Psoas muscle (tissue), 8 donors: Measurements from ENCODE around the gene MBD3. TPM values are rescaled to one million over a fixed set of nuclear protein-coding genes. Genes with fewer than 3 reads are reported as not detected.

ENCODE experiments used
- ATAC-seq, 4 donors: fragments of 200-7000 bp; cut with Tn5 transposase; one replicate each; pipeline ENCODE4 v1.9.1; 2020; ENCODE audit warnings: moderate library complexity in 3 of 4, mild to moderate bottlenecking in 2 of 4
- DNase-seq, 2 donors: peaks; one replicate each; pipeline ENCODE4 v3.0.0-alpha.2; 2020
- H3K27ac ChIP-seq: fragments of 200-600 bp; one replicate; pipeline ENCODE4 v1.8.0; 2022
- H3K27me3 ChIP-seq, 3 donors: fragments of 200-600 bp in 1 of 3; one replicate each; pipeline versions ENCODE4 v1.6.1 to v1.8.0; 2013 to 2022; ENCODE audit warnings: low read length in 2 of 3, mild to moderate bottlenecking in 2 of 3, moderate library complexity in 1 of 3; ENCODE audit not compliant: insufficient read depth in 3 of 3
- H3K36me3 ChIP-seq, 2 donors: fragments of 200-600 bp in 1 of 2; one replicate each; pipeline versions ENCODE4 v1.6.1 to v1.8.0; 2013 to 2022; ENCODE audit warnings: low read depth in 1 of 2, mild to moderate bottlenecking in 1 of 2, moderate library complexity in 1 of 2; ENCODE audit not compliant: insufficient read depth in 1 of 2
- H3K4me1 ChIP-seq: fragments of 200-600 bp; one replicate; pipeline ENCODE4 v1.8.0; 2022
- H3K4me3 ChIP-seq: fragments of 200-600 bp; one replicate; pipeline ENCODE4 v1.8.0; 2022; ENCODE audit warnings: mild to moderate bottlenecking
- H3K9me3 ChIP-seq: fragments of 200-600 bp; one replicate; pipeline ENCODE4 v1.8.0; 2022
- WGBS, 3 donors: extraction: QIAGEN DNeasy Blood & Tissue Kit; methylation state at CpG; one replicate each; pipeline versions ENCODE4 v1.1.6 to v1.1.7; 2013; 5-methylcytosine and 5-hydroxymethylcytosine counted together
- intact Hi-C, 2 donors: fragments of 100-400 bp; cut with DNase I; formaldehyde crosslinking; loops; one replicate each; pipeline versions ENCODE4 v1.11.0 to v1.14.2; 2022
- polyA plus RNA-seq, 3 donors: library from polyadenylated mRNA; stranded (reverse); fragments of 200-250 nt; gene quantifications; one replicate each; pipeline ENCODE4 v1.2.3, GENCODE V29; 2013
- total RNA-seq, 4 donors: library from RNA; stranded (reverse); fragmentation: NEBNext Ultra II Directional in 2 of 4; extraction: Animal tissue kit (Norgen Biotek cat#: 25700) in 2 of 4; gene quantifications; one replicate each; pipeline versions ENCODE4 v1.2.1 to v1.2.4, GENCODE V29; 2021 to 2023
- TF ChIP-seq, protein P1 (sequence below): fragments of 200-600 bp; IDR thresholded peaks from one replicate; pipeline ENCODE4 v1.8.0; 2022; ENCODE audit warnings: antibody characterized with exemption
- donor health status: healthy with polysubstance abuse.
- donor health status: DM: no; HTN: no; CAD: no; lungs with moderate emphysema.
- donor health status: Bipolar disorder and iron deficiency.
- donor health status: healthy.
- donor health status: DM: yes; HTN: yes; CAD: no.
- donor health status: DM: no; HTN: no; CAD: no.
- donor health status: DM: no; HTN: no; CAD: no.
- donor health status: DM: yes; HTN: yes; CAD: no.

Gene MBD3
- total and polyA plus RNA-seq, 7 donors = 44.1 to 137 (median 83.6) TPM

DNA sequence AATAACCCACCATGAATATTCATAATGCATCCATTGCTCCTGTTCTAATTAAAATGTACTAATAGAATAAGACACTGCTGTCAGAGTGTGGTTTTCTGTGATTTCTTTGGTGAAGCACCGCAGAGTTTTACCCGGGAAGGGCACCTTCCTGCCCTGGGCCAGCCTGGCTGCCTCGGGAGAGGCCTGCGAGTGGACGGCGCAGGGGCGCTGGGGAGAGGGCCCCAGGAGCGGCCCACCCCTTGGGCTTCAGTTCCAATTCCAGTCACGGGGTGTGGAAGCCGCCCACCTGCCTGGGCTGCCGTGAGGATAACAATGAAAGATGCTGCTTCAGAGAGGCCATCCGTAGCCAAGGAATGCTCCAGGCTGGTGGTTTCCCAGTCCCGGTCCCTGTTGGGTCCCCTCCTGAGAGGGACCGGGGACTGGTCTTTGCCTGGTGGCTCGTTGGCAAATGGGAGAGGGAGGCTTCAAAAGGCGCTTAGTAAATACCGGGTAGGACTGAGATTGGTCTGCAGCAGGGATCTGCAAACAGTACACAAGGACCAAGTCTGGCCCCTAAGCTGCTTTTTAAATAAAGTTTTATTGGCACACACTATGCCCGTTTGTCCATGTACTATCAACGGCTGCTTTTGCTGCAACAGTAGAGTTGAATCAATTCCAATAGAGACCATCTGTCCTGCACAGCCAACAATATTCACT lies 41.7 kb upstream of the MBD3 start:
- TF ChIP-seq, protein P1, sequence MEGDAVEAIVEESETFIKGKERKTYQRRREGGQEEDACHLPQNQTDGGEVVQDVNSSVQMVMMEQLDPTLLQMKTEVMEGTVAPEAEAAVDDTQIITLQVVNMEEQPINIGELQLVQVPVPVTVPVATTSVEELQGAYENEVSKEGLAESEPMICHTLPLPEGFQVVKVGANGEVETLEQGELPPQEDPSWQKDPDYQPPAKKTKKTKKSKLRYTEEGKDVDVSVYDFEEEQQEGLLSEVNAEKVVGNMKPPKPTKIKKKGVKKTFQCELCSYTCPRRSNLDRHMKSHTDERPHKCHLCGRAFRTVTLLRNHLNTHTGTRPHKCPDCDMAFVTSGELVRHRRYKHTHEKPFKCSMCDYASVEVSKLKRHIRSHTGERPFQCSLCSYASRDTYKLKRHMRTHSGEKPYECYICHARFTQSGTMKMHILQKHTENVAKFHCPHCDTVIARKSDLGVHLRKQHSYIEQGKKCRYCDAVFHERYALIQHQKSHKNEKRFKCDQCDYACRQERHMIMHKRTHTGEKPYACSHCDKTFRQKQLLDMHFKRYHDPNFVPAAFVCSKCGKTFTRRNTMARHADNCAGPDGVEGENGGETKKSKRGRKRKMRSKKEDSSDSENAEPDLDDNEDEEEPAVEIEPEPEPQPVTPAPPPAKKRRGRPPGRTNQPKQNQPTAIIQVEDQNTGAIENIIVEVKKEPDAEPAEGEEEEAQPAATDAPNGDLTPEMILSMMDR = no peak
- 86 to 91% (median 90%) methylated on average over 19 of the region's 19 CpGs for WGBS, 3 donors
- no peak for ATAC-seq
- no peaks in the 10 kb centered on the region for H3K27me3 ChIP-seq
- intact Hi-C loops = no loop called here
- peaks cover 0 to 5% of the 10 kb centered on the region in 2 donors for H3K36me3 ChIP-seq
- DNase-seq = no peak
- no peaks in the 10 kb centered on the region for H3K4me1 ChIP-seq
- H3K27ac ChIP-seq = no peak overlapping the region
- H3K4me3 ChIP-seq = no peak overlapping the region
- no peaks in the 10 kb centered on the region for H3K9me3 ChIP-seq

DNA sequence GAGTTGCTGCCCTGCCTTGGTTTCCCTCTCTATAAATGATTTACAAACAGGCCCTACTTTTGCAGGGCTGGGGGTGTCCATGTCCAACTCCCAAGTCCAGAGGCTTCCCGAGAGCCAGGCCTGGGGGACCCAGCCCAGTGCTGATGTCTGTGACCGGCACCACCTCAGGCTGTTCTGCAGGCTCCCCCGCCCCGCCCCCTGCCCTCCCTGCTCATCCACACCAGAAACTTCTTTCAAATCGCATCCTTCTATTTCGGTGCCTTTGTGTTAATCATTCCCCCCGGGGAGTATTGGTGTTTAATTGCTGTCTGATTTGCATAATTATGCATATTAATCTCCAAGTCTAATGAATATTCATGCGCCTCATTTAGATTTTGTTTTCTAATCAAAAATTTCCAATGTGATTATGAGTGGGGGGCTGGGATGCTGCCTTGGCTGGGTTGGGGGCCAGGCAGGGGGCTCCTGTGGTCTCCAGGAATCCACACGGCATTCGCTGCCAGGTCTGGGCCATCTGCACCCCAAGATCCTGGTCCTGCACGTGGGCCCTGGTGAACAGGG lies 40.7 kb upstream of the MBD3 start:
- H3K4me1 ChIP-seq = no peaks in the 10 kb centered on the region
- H3K9me3 ChIP-seq = no peaks in the 10 kb centered on the region
- DNase-seq (no peak), ATAC-seq (no peak)
- TF ChIP-seq, protein P1 = no peak
- H3K27me3 ChIP-seq = no peaks in the 10 kb centered on the region
- intact Hi-C loops = no loop called here
- WGBS, 3 donors = 89 to 94% (median 90%) methylated on average over 11 of the region's 11 CpGs
- H3K4me3 ChIP-seq = no peak overlapping the region
- peaks cover 0 to 5% of the 10 kb centered on the region in 2 donors for H3K36me3 ChIP-seq
- H3K27ac ChIP-seq = no peak overlapping the region

DNA sequence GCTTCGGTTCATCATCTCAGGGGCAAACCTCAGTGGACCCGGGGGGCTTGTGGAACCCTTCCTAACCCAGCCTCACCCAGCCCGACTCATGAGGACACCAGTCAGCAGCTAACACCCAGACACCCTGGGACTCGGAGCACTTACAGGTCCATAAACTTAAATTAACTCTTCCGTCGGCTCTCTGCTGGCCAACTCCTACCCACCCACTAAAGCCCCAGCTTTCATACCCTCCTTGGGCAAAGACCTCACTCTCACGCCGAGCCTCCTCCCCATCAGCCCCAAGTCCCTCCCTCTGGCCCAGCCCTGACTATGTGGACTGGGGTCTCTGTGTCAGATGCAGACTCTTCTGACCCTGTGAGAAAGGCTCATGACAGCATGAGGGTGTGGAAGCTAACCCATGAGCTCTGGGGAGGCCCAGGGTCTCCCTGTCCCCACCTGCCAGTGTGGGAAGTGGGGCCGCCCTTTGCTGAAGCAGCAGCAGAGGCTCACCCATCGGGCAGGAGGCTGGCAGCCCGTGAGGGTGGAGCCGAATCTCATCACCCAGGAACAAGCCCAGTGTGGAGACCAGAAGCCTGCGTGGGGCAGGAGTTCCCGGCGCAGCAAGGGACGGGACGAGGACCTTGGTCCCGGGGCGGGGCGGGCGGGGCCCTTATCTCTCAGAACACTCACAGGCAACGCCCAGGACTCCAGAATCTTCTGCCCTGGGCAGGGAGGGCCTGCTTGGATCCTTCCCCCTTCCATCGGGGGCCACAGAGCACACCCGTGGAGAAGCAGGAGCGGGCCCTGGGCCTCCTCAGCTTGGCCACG lies 40.0 kb upstream of the MBD3 start:
- intact Hi-C loops = no loop called here
- no peak for DNase-seq
- Histone ChIP-seq H3K4me3 (no peak overlapping the region), H3K9me3 (no peaks in the 10 kb centered on the region), H3K4me1 (no peaks in the 10 kb centered on the region), H3K36me3 (peaks cover 0 to 5% of the 10 kb centered on the region in 2 donors), H3K27me3 (no peaks in the 10 kb centered on the region), H3K27ac (no peak overlapping the region)
- ATAC-seq = no peak
- WGBS, 3 donors = 92 to 94% (median 93%) methylated on average over 24 to 26 of the region's 26 CpGs
- TF ChIP-seq, protein P1 = no peak

DNA sequence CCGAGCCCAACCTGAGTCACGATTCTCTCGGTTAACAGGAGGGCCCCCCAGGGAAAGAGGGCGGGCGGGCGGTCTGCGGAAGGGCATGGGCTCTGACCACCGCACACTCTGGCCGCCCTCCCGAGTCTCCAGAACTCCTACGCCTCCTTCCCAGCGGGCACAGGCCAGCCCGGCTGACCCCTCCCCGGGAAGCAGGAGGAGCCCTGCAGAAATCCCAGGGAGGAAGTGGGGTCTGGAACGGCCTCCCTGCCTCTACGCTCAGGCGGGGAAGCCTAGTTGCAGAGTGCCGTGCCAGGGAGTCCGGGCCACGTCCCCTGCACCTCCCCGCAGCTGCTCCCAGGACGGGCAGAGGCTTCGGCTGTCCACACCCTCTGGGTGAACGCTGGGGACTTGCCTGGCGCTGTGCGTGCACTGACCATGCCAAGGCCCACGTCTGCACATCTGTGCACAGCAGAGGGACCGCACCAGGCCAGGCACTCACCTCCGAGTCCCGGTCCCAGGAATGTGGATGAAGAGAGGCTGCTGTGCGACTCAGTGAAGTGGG lies 39.0 kb upstream of the MBD3 start:
- H3K36me3 ChIP-seq = peaks cover 0 to 6% of the 10 kb centered on the region in 2 donors
- no peak for DNase-seq

More for the DNA sequence above, 39.0 kb upstream of the MBD3 start:
- Histone ChIP-seq H3K4me1 (no peaks in the 10 kb centered on the region), H3K4me3 (no peak overlapping the region), H3K27ac (no peak overlapping the region), H3K27me3 (no peaks in the 10 kb centered on the region), H3K9me3 (no peaks in the 10 kb centered on the region)
- 85 to 88% (median 88%) methylated on average over 31 of the region's 31 CpGs for WGBS, 3 donors
- TF ChIP-seq, protein P1 = no peak
- intact Hi-C loops = no loop called here
- no peak for ATAC-seq
